Heart right ventricle (tissue), 16 donors: ENCODE measurements around the gene AARS1. TPM values are rescaled to one million over a fixed set of nuclear protein-coding genes. Genes with fewer than 3 reads are reported as not detected.
A peak's percentile ranks its signal among the peaks of the same experiment; 100 is the strongest.
"Not testable (repeated sequence)": the region's sequence is repeated elsewhere in the genome, so short reads cannot be mapped to it uniquely, and the experiment has no call there.

Experiments
- ATAC-seq, 8 donors: fragments of 200-7000 bp; cut with Tn5 transposase; one replicate each; pipeline ENCODE4 v1.9.1; 2020; ENCODE audit warnings: mild to moderate bottlenecking in 8 of 8, moderate library complexity in 8 of 8, moderate number of reproducible peaks in 1 of 8
- DNase-seq, 2 donors: peaks; one replicate each; pipeline ENCODE4 v3.0.0-alpha.2; 2020
- H3K27ac ChIP-seq, 10 donors: fragments of 200-600 bp; sonication (generic) in 2 of 10; one replicate each; pipeline versions ENCODE4 v1.5.0 to v1.8.0; 2020 to 2022; ENCODE audit warnings: mild to moderate bottlenecking in 3 of 10
- H3K27me3 ChIP-seq, 7 donors: fragments of 200-600 bp; one replicate each; pipeline ENCODE4 v1.8.0; 2021 to 2022; ENCODE audit warnings: mild to moderate bottlenecking in 2 of 7
- H3K36me3 ChIP-seq, 9 donors: fragments of 200-600 bp; sonication (generic) in 1 of 9; one replicate each; pipeline versions ENCODE4 v1.5.0 to v1.8.0; 2020 to 2022; ENCODE audit warnings: mild to moderate bottlenecking in 2 of 9
- H3K4me1 ChIP-seq, 9 donors: fragments of 200-600 bp; sonication (generic) in 1 of 9; one replicate each; pipeline versions ENCODE4 v1.5.0 to v1.8.0; 2020 to 2022; ENCODE audit warnings: mild to moderate bottlenecking in 4 of 9
- H3K4me3 ChIP-seq, 10 donors: fragments of 200-600 bp; sonication (generic) in 2 of 10; one replicate each; pipeline versions ENCODE4 v1.5.0 to v1.8.0; 2020 to 2022; ENCODE audit warnings: mild to moderate bottlenecking in 7 of 10, moderate library complexity in 2 of 10
- H3K9me3 ChIP-seq, 11 donors: fragments of 200-600 bp in 10 of 11; sonication (generic) in 2 of 11; one replicate each; pipeline versions ENCODE4 v1.5.0 to v1.8.0; 2013 to 2022; ENCODE audit warnings: mild to moderate bottlenecking in 2 of 11, control low read depth in 1 of 11, moderate library complexity in 1 of 11
- WGBS, 2 donors: extraction: QIAGEN DNeasy Blood & Tissue Kit; methylation state at CpG; one replicate each; pipeline ENCODE4 v1.1.7; 2013; ENCODE audit warnings: inconsistent platforms in 1 of 2; 5-methylcytosine and 5-hydroxymethylcytosine counted together
- intact Hi-C, 10 donors: fragments of 100-400 bp; cut with DNase I; formaldehyde crosslinking; loops; one replicate each; pipeline versions ENCODE4 v1.11.1 to v1.14.2; 2022
- polyA plus RNA-seq, 2 donors: library from polyadenylated mRNA; stranded (reverse); fragments of 200-250 nt; gene quantifications; one replicate each; pipeline ENCODE4 v1.2.3, GENCODE V29; 2013
- total RNA-seq, 10 donors: library from RNA; stranded (reverse); fragmentation: NEBNext Ultra II Directional in 3 of 10; extraction: Animal tissue kit (Norgen Biotek cat#: 25700) in 3 of 10; gene quantifications; one replicate each; pipeline versions ENCODE4 v1.2.1 to v1.2.4, GENCODE V29; 2021 to 2023
- TF ChIP-seq, protein P1 (sequence below), 9 donors: fragments of 200-600 bp; sonication (generic) in 2 of 9; IDR thresholded peaks; one replicate each; pipeline versions ENCODE4 v1.5.0 to v1.8.0; 2021 to 2022; ENCODE audit warnings: antibody characterized with exemption in 9 of 9, mild to moderate bottlenecking in 5 of 9, moderate library complexity in 1 of 9
- donor health status: Arrhythmogenic right ventricular cardiomyopathy.
- donor health status: ischemic (EF 13 %, LVEDD 7.1; RV severe dilation, severe dysfunction).
- donor health status: healthy with polysubstance abuse.
- donor health status: DM: no; HTN: yes; CAD: no.
- donor health status: DM: no; HTN: no; CAD: no.
- donor health status: ischemic (EF 25% LVEDD 6.9; RV normal size, moderate dysfunction).
- donor health status: ischemic (EF 25% LVEDD 5.7; RV mildly dilated, moderate dysfunction).
- donor health status: healthy.
- donor health status: DM: yes; HTN: yes; CAD: no.
- donor health status: Ischemic cardiomyopathy.
- donor health status: ischemic (EF 35%, LVEDD 5.7; RV mildly dilated, moderate dysfunction).
- donor health status: nonischemic (EF 11% LVEDD 7.7; RV severe dilation, severe dysfunction).
- donor health status: DM: yes; HTN: yes; CAD: no.
- donor health status: PGD.
- donor health status: ischemic (EF 29% LVEDD 5.4; RV normal size, mild dysfunction).
- donor health status: nonischemic (EF 23%, LVEDD 6.1; RV moderate dilation, normal function).

The AARS1 gene
- total and polyA plus RNA-seq, 12 donors: 20.6 to 73.1 (median 59.4) TPM

DNA sequence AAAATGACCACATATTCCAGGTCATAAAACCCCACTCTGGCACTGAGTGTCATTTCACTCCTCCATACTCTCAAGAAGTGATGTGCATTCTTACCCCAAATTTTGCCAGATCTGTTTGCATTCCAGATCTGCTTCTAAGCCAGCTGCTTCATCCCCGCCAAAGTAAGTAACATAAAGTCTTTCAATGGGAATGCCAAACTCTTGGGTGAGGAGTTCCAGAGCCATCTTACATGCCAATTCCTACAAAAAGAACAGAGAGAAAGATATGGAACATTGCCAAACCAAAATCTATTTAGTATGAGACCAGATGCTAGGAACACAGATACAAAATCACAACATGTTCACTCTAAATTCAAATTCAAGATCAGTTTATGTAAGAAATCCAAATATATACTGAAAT, 12.9 kb downstream of the AARS1 start:
- 53 to 67% methylated on average over 1 of the region's 1 CpG for WGBS, 2 donors
- no peak overlapping the region for H3K27ac ChIP-seq
- H3K36me3 ChIP-seq: peaks cover 0 to 100% (median 79%) of the 10 kb centered on the region in 9 donors
- ATAC-seq (no peak), DNase-seq (no peak)
- H3K4me3 ChIP-seq: no peak overlapping the region
- no peaks in the 10 kb centered on the region for H3K27me3 ChIP-seq
- H3K9me3 ChIP-seq: no peaks in the 10 kb centered on the region
- TF ChIP-seq, protein P1, sequence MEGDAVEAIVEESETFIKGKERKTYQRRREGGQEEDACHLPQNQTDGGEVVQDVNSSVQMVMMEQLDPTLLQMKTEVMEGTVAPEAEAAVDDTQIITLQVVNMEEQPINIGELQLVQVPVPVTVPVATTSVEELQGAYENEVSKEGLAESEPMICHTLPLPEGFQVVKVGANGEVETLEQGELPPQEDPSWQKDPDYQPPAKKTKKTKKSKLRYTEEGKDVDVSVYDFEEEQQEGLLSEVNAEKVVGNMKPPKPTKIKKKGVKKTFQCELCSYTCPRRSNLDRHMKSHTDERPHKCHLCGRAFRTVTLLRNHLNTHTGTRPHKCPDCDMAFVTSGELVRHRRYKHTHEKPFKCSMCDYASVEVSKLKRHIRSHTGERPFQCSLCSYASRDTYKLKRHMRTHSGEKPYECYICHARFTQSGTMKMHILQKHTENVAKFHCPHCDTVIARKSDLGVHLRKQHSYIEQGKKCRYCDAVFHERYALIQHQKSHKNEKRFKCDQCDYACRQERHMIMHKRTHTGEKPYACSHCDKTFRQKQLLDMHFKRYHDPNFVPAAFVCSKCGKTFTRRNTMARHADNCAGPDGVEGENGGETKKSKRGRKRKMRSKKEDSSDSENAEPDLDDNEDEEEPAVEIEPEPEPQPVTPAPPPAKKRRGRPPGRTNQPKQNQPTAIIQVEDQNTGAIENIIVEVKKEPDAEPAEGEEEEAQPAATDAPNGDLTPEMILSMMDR (IDR thresholded peaks at IDR 0.05): no peak
- intact Hi-C loops: no loop called here
- peaks cover 0 to 9% (median 6%) of the 10 kb centered on the region in 9 donors for H3K4me1 ChIP-seq

DNA sequence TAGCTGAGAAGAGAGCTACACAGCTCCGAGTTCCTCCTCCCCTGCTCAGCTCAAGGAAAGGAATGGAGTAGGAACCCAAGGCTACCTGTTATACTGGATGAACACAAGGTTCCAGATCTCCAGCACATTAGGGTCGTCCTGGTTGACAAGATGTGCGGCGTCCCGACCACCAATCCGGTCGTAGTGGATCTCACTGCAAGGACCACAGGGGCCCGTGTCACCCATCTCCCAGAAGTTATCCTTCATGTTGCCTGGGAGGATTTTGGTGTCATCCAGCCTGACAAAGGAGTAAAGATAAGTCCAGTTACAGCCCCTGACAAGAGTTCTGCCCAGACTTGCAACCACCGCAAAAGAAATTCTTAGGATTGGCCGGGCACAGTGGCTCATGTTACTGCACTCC, 17.6 kb downstream of the AARS1 start:
- H3K9me3 ChIP-seq: no peaks in the 10 kb centered on the region
- H3K36me3 ChIP-seq: peaks cover 13 to 100% (median 82%) of the 10 kb centered on the region in 9 donors
- H3K27me3 ChIP-seq: no peaks in the 10 kb centered on the region
- intact Hi-C loops: no loop called here
- H3K4me1 ChIP-seq: peaks cover 0 to 8% (median 6%) of the 10 kb centered on the region in 9 donors
- no peak overlapping the region for H3K4me3 ChIP-seq
- H3K27ac ChIP-seq: no peak overlapping the region
- ATAC-seq (no peak), DNase-seq (no peak)
- 95 to 96% methylated on average over 10 of the region's 10 CpGs for WGBS, 2 donors
- TF ChIP-seq, protein P1 (IDR thresholded peaks at IDR 0.05): no peak

DNA sequence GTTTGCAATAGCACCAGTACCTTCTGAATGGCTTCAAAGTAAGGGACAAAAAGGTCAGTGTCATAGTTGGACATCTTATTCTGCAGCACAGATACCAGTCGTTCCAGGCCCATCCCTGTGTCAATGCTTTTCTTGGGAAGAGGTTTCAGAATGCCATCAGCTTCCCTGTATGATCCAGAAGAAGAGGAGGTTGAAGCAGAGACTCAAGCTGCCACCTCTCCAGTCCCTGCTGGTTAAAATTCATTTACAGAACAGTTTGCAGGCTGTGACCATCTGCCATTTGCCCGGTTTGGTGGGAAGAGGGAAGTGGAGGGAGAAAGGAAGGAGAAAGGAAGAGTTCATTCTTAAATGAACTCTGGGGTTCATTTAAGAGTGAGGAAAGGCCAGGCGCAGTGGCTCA, 19.1 kb downstream of the AARS1 start:
- WGBS, 2 donors: 86 to 91% methylated on average over 3 of the region's 3 CpGs
- Histone ChIP-seq H3K36me3 (peaks cover 8 to 100% (median 88%) of the 10 kb centered on the region in 9 donors), H3K4me1 (no peaks in the 10 kb centered on the region), H3K4me3 (no peak overlapping the region), H3K27me3 (no peaks in the 10 kb centered on the region), H3K27ac (no peak overlapping the region), H3K9me3 (no peaks in the 10 kb centered on the region)
- intact Hi-C loops: no loop called here
- ATAC-seq (no peak), DNase-seq (no peak)
- TF ChIP-seq, protein P1 (IDR thresholded peaks at IDR 0.05): no peak

DNA sequence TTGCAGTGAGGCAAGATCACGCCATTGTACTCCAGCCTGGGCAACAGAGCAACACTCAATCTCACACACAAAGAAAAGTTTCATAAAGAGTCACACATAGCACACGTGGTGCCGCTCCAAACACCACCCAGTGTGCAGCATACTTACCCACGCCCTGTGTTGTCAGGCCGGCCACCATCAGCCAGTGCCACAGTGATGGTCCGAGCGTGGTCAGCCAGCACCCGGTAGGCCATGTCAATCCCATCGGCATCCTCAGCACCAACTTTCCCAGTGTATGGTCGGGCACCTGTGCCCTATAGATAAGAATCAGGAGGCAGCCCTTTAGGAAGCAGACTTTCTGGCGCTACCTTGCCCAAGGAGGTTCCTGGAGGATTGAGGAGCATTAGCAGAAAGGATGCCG, 19.8 kb downstream of the AARS1 start:
- 90 to 92% methylated on average over 12 of the region's 12 CpGs for WGBS, 2 donors
- peaks cover 8 to 100% (median 88%) of the 10 kb centered on the region in 9 donors for H3K36me3 ChIP-seq
- ATAC-seq (peak in 1 of 8 donors; percentile 25), DNase-seq (no peak)
- intact Hi-C loops: loop anchor here in 2 of 10 donors (10.0 kb wide), 2 partner anchors 105 to 115 kb away; no protein-coding TSS in a partner anchor
- H3K9me3 ChIP-seq: no peaks in the 10 kb centered on the region
- H3K4me1 ChIP-seq: no peaks in the 10 kb centered on the region
- TF ChIP-seq, protein P1 (IDR thresholded peaks at IDR 0.05): no peak
- no peaks in the 10 kb centered on the region for H3K27me3 ChIP-seq
- no peak overlapping the region for H3K27ac ChIP-seq
- H3K4me3 ChIP-seq: no peak overlapping the region

DNA sequence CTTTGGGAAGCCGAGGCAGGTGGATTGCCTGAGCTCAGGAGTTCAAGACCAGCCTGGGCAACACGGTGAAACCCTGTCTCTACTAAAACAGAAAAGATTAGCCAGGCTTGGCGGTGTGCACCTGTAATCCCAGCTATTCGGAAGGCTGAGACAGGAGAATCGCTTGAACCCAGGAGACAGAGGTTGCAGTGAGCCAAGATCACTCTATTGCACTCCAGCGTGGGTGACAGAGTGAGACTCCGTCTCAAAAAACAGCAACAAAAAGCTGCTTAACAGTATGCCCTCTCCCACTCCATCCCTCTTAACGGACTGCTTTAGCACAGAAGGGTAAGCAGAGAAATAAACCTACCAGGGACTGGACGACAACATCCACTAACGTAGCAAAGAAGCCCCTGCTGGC, 21.4 kb downstream of the AARS1 start:
- H3K9me3 ChIP-seq, H3K27me3 ChIP-seq, ATAC-seq, H3K27ac ChIP-seq, H3K4me3 ChIP-seq, DNase-seq, H3K4me1 ChIP-seq: not testable (repeated sequence)
- intact Hi-C loops: loop anchor here in 2 of 10 donors (10.0 kb wide), 2 partner anchors 103 to 113 kb away; no protein-coding TSS in a partner anchor
- H3K36me3 ChIP-seq: peaks cover 8 to 100% (median 94%) of the 10 kb centered on the region in 9 donors
- WGBS, 2 donors: 95 to 97% methylated on average over 10 of the region's 10 CpGs
